T-helper 22 cell (primary cell): Measurements from ENCODE around the gene PCSK1N.
"Not testable (repeated sequence)": the region's sequence is repeated elsewhere in the genome, so short reads cannot be mapped to it uniquely, and the experiment has no call there.

Source experiments
- DNase-seq: peaks from one replicate; pipeline ENCODE4 v3.0.0-alpha.2; 2020; ENCODE audit warnings: low read depth

Gene PCSK1N

DNA sequence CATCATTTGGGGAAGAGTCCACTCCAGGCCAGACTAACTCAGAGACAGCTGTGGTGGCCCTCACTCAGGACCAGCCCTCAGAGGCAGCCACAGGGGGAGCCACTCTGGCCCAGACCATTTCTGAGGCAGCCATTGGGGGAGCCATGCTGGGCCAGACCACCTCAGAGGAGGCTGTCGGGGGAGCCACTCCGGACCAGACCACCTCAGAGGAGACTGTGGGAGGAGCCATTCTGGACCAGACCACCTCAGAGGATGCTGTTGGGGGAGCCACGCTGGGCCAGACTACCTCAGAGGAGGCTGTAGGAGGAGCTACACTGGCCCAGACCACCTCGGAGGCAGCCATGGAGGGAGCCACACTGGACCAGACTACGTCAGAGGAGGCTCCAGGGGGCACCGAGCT, 12.4 kb downstream of the PCSK1N start:
- DNase-seq = no peak

DNA sequence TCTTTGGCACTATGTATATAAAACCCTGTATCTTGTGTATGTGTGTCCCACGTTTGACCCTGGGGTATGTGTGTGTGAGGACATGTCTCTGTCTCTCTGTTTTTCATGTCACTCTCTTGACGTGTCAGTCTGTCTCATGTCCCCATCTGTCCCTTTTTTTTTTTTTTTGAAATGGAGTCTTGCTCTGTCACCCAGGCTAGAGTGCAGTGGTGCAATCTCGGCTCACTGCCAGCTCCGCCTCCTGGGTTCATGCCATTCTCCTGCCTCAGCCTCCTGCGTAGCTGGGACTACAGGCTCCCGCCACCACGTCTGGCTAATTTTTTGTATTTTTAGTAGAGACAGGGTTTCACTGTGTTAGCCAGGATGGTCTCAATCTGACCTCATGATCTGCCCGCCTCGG, 16.0 kb downstream of the PCSK1N start:
- DNase-seq = not testable (repeated sequence)

DNA sequence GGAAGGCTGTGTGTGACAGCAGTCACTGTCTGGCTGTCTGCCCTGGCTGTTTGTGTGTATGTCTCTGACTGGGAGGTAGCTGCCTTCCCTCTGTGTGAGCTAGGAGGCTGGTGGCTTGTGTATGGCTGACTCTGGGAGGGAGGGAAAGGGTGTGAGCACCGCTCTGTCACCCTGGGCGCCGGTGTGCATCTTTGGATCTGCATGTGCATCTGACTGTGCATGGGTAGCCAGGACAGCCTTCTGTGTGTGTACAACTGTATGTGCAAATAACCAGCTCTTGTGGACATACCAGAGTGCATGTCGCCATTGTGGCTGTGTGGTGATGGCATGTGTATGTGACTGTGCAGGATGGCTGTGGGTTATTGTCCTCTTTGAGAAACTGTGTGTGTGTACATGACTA, 16.5 kb downstream of the PCSK1N start:
- no peak for DNase-seq

DNA sequence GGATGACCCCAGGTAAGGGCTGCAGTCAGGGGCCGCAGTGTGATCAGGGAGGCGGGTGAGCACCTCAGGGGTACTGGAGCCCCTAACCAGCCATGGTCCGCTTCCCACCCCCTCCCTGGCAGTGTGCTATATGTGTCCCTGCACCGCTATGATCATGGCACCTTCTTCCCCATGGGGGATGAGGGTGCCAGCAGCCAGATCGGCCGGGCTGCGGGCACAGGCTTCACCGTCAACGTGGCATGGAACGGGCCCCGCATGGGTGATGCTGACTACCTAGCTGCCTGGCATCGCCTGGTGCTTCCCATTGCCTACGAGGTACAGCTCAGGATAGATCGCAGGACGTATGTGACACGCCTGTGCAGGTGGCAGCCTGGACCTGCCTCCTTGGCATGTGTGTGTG, 17.3 kb downstream of the PCSK1N start:
- no peak for DNase-seq

DNA sequence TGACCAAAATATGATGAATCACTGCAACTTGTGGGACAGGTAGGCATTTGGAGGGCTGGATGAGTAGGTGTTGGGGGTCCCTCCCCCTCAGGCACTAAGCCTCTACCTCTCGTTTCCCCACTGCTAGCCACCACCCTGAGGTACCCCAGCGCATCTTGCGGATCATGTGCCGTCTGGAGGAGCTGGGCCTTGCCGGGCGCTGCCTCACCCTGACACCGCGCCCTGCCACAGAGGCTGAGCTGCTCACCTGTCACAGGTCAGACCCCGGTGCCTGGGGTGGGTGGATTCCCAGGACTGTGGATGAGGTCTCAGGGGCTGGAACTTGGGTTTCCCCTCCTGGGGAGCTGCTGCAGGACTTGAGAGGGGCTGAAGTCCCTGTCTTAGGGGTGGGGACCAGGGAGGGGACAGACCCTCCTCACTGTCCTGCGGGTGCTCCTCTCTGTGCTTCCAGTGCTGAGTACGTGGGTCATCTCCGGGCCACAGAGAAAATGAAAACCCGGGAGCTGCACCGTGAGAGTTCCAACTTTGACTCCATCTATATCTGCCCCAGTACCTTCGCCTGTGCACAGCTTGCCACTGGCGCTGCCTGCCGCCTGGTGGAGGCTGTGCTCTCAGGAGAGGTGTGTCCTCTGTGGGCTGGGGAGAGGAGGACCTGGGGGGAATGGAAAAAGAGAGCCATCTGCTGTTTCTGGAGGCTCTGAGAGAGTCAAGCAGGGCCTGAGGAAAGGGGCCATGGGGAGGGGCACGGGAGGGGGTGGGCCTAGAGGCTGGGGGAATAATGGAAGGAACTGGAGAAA, 19.2 kb downstream of the PCSK1N start:
- no peak for DNase-seq

DNA sequence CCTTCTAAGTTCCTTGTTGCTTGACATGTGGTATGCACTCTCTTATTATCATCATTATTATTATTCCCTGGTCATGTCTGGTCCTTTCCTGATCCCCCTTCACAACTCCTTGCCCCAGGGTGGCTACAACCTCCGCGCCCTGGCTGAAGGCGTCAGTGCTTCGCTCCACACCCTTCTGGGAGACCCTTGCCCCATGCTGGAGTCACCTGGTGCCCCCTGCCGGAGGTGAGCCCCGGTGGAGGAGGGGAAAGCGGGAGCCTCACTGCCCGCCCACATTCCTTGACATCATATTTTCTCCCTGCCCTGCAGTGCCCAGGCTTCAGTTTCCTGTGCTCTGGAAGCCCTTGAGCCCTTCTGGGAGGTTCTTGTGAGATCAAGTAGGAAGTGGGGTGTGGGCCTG, 20.1 kb downstream of the PCSK1N start:
- DNase-seq = no peak

DNA sequence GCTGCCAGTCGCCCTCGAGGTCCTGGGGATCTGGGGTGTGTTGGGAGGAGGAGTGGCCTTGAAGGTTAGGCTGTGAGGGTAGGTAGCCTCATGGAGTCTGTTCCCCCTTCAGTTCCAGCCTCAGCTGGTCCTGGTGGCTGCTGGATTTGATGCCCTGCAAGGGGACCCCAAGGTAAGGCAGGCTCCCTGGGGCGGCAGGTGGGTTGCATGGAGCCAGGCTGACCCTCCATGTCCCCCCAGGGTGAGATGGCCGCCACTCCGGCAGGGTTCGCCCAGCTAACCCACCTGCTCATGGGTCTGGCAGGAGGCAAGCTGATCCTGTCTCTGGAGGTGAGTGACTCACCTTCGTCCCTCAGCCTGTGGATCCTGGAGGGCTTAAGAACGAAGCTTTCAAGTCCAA, 20.7 kb downstream of the PCSK1N start:
- no peak for DNase-seq

DNA sequence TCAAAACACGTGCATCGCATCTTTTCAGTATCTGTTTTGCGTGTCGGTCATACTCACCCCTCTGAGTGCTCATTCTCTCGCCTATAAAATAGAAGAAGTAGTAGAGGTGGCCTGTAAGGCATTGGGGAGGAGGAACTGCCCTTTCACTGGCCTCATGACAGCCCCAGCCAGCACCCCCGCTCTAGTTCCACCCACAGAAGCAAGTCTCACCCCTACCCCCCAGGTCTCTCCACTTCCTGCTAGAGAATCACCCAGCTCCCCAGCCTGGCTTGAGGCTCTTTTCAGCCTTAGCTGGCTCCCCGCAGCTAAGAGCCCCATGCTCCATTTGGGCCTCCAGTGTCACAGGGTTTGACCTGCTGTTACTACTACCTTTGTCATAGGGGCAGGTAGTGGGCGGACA, 21.8 kb downstream of the PCSK1N start:
- no peak for DNase-seq

DNA sequence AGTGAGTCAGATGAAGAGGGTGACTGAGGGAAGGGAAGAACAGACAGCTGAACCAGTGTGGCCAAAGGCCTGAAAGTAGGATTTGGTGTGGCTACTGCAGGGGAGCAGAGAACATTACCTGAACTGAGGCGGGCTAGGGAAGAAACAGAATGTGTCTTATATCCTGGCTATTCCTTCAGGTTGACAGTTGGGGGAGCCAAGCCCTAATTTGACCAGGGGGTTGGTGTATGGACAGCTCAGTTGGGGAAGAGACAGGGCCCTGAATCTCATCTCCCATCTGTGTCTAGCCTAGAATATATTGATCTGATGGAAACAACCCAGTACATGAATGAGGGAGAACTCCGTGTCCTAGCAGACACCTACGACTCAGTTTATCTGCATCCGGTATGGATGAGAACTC, 29.3 kb downstream of the PCSK1N start:
- DNase-seq = no peak

DNA sequence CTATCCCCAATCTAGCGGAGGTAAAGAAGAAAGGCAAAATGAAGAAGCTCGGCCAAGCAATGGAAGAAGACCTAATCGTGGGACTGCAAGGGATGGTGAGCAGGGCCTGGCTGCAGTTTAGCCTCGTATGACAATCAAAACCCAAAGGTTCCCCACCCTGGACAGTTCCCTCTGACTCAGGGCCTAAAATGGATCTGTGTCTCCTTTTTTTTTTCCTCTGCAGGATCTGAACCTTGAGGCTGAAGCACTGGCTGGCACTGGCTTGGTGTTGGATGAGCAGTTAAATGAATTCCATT, 32.6 kb downstream of the PCSK1N start:
- DNase-seq = no peak

DNA sequence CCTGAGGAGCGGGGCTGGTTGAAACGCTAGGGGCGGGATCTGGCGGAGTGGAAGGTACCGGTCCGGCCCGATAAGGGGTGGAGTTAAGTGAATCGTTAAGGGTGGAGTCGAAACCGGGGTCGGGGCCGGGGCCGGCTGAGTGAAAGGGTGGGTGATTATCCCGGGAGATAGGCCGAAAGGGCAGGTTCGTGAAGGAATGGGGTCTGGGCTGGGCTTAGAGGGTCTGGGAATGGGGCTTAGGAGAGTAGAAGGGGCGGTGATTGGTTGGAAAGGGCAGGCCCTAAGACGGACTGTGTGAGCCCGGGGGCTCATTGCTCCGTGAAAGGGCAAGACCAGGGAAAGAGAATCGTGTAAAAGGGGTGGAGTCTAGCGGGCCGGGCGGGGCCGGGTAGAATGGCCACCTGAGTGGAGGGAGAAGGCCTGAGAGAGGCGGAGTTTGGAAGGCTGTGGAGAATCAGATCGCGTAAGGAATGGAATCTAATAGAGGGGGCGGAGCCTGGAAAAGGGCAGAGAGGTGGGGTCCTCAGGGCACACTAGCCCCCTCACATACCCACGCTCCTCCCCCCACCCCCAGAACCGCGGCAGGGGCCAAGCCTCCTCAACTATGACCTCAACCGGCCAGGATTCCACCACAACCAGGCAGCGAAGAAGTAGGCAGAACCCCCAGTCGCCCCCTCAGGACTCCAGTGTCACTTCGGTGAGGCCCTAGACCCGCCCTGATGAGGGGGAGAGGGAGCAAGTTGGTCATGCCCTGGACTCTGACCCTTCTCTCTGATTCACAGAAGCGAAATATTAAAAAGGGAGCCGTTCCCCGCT, 33.1 kb downstream of the PCSK1N start:
- peak; percentile 40 for DNase-seq

DNA sequence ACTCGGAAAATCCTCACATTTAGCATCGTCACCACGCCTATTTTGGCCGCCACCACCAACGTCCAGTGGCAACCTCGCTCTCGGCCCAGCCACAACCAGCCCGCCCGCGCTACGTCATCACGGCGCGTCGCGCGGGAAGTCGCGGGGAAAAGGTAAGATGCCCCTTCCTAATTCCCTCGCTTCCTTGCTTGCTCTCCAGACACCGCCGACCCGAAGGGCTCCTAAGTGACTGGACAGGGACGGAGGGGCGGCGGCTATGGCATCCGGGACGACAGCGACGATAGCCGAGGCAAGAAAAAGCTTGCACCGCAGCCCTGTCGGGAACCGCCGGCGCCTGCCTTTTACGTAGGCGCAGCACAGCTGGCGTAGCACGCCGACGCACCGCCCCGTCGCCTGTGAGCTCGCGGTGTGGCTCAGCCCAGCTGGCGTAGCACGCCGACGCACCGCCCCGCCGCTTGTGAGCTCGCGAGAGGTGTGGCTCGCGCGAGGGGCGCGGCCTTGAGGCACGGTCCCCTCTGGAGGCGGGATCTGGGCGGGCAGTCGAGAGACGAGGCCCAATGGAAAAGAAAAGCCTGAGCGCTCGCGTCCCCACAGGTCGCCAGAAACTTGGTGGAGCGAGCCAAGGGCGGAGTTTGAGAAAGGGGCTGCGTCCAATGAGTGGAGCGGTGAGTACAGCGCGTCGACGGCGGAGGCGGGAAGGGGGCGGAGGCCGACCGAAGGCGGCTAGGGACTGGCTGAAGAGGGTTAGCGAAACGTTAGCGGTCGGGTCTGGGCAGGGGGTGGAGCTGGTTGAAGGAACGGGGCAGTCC, 33.9 kb downstream of the PCSK1N start, which contains the start of gene HDAC6:
Gene HDAC6 (plus strand): TSS at position 788 of the 809 bp plus-strand sequence. CDS start 626 bp downstream, outside the sequence.
- DNase-seq = peak; percentile 92

DNA sequence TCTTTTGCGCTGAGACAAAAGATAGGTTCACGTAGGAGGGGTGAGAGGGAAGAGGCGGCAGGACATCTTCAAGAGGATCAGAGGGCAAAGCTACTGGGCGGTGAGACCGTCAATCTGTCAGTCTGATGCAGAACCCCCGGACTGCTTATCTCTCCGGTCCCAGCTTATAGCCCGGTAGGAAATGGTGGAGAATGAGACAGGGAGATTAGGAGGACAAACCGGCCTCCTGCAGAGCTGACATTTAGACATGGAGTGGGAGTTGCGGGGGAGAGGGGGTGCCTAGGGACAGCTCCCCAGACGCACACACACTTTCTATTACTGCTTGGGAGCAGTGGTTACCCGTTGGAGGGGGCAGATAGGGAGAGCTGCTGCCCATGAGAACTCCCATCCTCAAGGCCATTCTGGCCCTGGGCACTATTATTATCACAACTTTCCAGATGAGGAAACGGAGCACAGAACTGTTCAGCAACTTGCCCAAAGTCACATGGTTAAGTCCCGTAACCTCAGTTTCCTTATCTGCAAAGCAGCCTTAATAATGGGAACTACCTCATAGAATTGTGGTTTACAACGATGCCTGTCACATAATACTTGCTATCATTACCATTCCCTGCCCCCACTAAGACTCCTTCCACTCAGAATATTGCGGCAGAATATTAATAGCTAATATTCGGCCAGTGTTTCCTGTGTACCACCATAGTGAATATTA, 34.7 kb downstream of the PCSK1N start:
- no peak for DNase-seq

DNA sequence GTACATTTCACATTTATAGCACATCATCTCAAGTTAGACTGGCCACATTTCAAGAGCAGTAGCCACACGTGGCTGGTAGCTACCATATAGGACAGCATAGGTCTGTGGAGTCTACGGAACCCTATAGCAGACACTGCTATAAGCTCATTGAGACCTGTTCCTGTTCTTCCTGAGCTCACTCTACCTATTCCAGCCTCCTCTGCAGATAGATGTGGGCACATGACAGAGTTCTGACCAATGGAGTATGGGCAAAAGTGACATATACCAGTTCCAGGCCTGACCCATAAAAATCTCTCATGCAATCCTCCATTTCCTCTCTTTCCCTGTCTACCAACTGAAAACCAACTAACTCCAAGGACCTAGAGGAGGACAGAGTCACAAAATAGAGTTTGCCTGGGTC, 37.1 kb downstream of the PCSK1N start:
- no peak for DNase-seq

DNA sequence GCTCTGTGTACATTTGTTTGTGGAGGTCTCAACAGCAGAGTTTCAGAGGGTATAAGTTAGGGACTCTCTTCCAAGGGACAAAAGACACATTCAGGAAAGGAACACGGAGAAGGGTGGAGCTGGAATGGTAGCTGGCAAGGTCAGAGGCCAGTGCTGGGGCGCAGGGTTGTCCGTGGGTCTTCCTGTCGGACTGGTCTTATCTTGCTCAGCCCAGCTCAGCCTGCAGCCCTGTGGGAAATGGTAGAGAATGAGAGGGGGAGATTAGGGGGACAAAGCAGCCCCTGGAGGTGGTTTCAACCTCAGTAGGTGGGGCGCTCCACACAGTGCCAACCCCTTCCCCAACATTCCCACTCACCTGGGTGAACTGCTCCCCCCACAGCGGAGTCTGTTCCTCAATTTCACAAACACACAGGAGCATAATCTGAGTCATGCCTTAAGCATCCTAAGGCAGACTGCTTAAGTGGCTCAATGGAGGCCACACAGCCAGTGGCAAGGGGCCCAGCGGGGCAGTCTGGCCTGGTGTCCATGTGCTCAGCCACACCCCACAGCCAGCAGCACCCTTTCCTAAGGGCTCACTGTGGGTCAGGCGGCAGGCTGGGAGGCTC, 40.4 kb downstream of the PCSK1N start:
- no peak for DNase-seq

DNA sequence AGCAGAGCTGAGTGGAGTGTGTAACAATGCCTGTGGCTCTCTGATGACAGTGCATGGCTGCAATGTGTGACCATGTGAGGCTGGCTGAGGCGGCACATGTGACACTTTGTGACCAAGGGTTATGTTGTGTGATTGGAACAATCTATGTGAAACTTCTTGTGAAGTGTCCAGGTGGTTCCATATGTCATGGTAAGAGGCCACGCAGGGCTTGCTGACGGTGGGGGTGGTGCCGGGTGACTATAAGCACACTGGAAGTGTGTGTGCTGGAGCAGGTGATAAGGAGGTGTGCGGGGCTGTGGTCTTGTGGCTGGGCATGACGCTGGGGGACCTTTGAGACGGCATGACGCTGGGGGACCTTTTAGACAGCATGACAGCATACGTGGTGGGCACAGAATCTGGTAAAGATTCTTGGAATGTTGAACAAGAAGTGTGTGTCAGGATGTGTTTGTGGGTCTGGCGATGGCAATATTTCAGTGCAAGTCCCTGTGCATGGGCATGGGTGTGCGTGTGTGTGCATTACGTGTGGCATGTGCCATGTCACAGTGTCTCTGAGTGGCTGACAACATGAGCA, 41.0 kb downstream of the PCSK1N start:
- DNase-seq = no peak

DNA sequence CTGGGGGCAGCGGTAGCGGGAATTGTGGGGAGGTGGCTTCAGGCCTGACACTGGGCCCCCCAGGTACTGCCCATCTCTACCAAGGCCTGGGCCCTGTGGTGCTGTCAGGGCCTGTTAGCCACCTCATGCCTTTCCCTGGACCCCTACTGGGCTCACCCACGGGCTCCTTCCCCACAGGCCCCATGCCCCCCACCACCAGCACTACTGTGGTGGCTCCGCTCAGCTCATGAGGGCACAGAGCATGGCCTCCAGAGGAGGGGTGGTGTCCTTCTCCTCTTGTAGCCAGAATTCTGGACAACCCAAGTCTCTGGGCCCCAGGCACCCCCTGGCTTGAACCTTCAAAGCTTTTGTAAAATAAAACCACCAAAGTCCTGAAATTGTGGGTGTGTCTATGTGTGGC, 41.5 kb downstream of the PCSK1N start:
- DNase-seq = no peak

DNA sequence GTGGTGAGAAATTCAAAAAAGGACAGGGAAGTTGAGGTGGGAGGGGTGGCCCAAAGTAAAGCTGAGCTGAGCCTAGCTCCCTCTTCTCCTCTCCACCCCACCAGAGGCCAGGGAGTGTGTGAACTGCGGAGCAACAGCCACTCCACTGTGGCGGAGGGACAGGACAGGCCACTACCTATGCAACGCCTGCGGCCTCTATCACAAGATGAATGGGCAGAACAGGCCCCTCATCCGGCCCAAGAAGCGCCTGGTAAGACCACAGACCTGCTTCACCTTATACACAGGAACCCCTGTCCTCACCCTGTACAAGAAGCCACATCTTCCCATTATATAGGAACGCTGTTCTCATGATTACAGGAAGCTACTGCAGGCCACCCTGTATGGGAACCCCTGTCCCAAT, 43.2 kb downstream of the PCSK1N start:
- no peak for DNase-seq

DNA sequence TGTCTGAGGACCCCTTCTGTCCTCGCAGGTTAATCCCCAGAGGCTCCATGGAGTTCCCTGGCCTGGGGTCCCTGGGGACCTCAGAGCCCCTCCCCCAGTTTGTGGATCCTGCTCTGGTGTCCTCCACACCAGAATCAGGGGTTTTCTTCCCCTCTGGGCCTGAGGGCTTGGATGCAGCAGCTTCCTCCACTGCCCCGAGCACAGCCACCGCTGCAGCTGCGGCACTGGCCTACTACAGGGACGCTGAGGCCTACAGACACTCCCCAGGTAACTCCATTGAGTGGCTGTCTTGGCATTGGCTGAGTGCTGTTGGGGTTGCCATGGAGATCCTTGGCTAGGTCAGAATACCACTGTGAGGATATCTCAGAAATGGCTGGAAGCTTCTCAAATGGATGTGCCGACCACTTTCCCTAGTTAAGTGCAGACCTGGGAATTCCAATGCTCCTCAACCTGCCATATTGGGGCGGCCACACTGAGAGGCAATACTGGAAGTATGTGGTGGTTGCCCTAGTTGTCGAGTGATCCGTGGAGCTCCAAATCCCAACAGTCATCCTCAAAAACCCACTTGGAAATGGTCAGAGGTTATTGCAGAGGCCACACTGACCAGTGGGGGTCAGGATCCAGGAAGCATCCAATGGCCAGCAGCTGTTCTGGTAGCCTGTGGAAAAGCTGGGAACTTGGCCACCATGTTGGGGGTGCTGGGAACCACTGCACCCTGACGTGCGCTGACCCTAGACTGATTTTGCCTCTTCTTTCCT, 44.2 kb downstream of the PCSK1N start:
- no peak for DNase-seq

DNA sequence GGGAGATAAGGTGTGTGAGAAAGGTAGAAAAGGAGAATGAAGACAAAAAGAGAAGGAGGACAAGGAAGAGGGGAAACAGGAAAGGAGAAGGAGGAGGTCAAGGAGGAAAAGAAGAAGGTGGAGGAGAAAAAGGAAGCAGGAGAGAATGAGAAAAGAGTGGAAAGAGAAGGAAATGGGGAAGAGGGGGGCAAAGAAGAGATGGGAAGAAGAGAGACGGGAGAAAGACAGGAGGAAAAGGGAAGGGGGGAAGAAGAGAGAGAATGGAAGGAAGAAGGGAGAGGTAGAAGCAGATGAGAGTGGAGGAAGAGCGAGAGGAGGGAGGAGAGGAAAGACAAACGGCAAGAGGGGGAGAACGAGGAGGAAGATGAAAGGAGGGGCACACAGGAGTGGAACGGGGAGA, 44.9 kb downstream of the PCSK1N start:
- DNase-seq = no peak
